Islet of Langerhans (tissue), 1 donor: Measurements from ENCODE around the gene TRAPPC6A.

Experiments used
- FAIRE-seq: peaks from one replicate; lab custom pipeline; 2011; peaks lifted over from hg19 to GRCh38; lab: Jason Lieb, UNC

The TRAPPC6A gene, protein sequence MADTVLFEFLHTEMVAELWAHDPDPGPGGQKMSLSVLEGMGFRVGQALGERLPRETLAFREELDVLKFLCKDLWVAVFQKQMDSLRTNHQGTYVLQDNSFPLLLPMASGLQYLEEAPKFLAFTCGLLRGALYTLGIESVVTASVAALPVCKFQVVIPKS

GRCh38 chr19:45177817-45178261 lies at the start of gene TRAPPC6A:
Gene TRAPPC6A, minus strand, starts transcription at chr19:45178237. Its CDS starts 19 bp downstream, at chr19:45178218.
- no peak for FAIRE-seq

DNA sequence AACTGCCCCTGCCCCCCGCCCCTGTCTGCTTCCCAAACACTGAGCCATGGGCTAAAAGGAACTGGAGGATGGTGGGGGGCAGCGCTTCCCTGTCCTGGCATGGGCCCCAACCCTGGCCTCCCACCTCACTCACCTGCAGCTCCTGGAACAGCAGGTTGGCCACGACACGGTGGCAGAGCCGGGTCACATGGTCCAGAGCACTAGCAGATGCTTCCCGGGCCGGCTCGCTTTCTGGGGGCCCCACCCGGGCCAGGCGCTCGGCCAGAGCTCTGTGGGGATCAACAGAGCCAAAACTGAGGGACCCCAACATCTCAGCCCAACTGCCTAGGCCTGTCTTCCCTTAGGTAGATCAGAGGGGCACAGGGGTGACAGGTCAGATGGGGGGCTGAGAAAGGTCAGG lies 46.6 kb upstream of the TRAPPC6A start:
- no peak for FAIRE-seq

DNA sequence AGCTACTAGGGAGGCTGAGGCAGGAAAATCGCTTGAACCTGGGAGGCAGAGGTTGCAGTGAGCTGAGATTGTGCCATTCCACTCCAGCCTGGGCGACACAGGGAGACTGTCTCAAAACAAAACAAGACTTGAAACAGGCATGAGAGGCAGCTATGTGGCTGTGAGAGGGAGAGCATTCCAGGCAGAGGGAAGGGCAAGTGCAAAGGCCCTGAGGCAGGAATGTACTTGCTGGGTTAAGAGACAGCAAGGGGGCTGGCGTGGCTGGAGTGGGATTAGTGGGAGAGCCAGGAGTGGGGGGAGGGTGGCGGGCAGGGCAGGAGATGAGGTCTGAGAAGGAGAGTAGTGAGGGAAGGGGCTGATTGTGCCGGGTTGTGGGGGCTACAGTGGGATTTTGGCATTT lies 45.8 kb upstream of the TRAPPC6A start:
- no peak for FAIRE-seq

GRCh38 chr19:45222724-45223123 lies 44.7 kb upstream of the TRAPPC6A start:
- no peak for FAIRE-seq

- FAIRE-seq, result no peak
Measured at GRCh38 chr19:45218911-45219743, 41.1 kb upstream of the TRAPPC6A start.

DNA sequence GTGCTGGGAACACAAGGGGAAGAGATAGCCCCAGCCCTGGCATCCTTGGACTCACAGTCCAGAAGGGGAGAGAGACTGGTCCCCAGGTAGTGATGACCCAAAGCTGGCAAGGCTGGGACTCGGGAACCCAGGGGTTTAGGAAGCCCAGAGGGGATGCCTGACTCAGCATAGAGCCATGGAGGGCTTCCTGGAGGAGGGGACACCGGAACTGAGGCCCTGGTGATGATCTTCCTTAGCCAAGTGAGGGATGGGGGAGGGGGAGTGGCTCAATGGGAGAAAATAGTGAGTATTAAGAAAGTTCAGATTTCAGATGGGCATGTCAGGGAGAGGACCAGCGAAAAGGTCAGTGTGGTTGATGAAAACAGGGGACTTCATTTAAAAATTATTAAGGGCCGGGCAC lies 40.4 kb upstream of the TRAPPC6A start:
- FAIRE-seq, result no peak

DNA sequence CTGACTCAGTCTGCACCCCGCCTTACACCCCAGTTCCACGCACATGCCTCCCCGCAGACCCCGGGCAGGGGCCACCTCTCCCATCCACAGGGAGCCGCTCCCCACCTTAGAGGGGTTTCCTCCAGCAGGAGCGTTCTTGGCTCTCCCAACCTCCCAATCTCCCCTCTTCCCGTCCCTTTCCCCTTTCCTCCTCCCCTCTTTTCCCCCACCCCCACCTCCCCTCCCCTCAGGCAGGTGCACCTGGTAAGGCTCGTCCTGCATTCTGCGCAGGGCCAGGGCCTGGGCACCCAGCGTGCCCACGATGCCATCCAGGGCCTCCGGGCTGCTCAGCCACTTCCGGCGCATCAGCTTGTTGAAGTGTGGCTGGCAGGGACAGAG lies 39.9 kb upstream of the TRAPPC6A start:
- FAIRE-seq, result no peak

DNA sequence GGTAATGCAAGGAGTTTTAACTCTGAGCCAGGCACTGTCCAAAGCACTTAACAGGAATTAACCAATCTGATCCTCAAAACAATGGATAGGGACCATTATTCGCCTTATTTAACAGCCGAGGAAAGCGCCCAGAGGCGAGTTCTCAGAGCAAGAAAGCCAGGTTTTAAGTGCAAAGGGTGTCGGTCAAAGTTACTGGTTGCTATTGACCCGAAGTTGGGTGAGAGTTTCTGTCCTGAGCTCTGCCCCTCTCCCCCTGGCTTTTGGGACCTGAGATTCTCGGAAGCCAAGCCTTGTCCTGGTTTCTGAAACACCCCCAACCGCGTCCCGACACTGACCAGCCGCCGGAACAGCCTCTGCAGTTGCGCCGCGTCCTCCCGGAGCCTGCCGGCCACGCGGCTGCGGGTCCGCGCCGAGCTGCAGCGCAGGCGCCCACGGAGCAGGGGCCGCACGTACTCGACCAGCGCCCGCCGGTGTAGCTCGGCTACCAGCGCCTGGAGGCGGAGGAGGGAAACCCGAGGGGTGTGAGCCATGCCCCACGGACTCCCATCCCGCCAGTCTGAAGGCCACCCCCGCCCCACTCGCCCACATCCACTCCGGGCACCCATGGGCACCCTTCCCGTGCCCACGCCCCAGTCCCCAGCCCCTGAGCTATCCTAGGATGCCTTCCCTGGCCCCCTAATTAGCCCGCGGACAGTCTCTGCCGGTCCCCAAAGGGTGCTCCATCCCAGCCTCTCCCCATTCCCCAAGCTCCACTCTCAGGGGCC lies 39.3 kb upstream of the TRAPPC6A start:
- FAIRE-seq, result no peak

DNA sequence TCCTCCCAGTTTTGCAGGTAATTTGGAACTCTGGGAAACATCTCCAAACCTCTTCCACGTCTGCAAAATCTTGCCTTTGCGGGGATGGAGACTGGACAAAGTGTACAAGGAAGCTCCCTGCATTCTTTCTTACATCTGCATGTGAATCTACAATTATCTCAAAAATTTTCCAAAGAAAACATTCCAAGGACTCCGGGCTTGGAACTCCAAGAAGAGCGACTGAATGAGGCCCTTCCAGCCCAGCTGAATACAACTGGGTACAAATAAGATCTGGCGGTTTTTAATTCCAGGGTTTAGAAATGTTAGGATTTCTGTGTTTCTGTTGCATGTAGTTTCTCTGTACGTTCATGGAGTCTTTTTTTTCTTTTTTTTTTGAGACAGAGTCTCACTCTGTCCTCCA lies 38.6 kb upstream of the TRAPPC6A start:
- FAIRE-seq, result no peak

- FAIRE-seq, result no peak
Measured at GRCh38 chr19:45215391-45216191, 37.6 kb upstream of the TRAPPC6A start.

DNA sequence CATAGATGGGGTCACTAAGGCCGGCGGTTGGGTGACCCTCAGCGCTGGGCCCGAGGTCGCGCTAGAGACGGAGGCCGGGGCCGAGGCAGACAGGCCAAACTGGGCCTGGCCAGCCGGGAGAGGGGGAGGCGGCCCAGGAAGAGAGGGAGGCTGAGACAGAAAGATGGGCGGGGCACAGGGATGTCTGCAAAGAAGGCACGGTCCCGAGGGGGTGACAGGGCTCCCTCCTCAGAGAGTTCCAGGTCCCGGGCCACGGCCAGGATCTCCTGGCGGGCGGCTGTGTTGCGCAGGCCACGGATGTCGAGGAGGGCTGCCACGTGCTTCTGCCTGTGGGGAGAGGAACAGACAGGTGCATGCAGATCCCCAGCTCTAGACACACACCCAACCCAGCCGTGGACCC lies 35.0 kb upstream of the TRAPPC6A start:
- no peak for FAIRE-seq

GRCh38 chr19:45211751-45212381 lies 33.8 kb upstream of the TRAPPC6A start:
- no peak for FAIRE-seq

- FAIRE-seq, result no peak
Measured at GRCh38 chr19:45206328-45206727, 28.3 kb upstream of the TRAPPC6A start.

DNA sequence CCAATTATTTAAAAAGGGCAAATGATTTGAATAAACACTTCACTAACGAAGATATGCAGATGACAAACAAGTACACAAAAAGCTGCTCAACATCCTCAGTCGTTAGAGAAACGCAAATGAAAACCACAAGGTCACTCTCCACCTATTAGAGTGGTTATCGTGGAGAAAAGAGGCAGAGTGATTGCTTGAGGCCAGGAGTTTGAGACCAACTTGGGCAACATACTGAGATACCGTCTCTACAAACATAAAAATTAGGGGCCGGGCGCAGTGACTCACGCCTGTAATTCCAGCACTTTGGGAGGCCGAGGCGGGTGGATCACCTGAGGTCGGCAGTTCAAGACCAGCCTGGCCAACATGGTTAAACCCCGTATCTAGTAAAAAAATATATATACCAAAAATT lies 27.8 kb upstream of the TRAPPC6A start:
- no peak for FAIRE-seq

DNA sequence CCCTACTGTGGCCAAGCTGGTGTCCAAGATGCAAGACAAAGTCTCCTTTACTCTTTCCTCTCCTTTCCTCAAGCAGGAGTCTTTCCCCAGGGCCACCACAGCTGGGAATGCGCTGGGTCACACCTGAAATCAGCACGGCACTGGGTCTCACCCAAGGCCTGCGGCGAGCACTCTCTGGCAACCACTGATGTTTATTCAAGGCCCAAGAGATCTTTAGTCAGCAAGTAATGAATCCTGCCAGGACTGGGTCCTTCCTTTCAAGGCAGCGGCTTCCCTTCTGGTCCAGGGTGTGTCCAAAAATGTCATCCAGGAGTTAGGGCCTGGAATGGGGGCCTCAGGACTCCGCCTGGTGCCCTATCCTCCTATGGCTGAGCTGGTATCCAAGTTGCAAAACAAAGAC lies 24.6 kb upstream of the TRAPPC6A start:
- no peak for FAIRE-seq

- no peak for FAIRE-seq
Measured at GRCh38 chr19:45200568-45200967, 22.5 kb upstream of the TRAPPC6A start.

- no peak for FAIRE-seq
Measured at GRCh38 chr19:45195764-45196163, 17.7 kb upstream of the TRAPPC6A start.

DNA sequence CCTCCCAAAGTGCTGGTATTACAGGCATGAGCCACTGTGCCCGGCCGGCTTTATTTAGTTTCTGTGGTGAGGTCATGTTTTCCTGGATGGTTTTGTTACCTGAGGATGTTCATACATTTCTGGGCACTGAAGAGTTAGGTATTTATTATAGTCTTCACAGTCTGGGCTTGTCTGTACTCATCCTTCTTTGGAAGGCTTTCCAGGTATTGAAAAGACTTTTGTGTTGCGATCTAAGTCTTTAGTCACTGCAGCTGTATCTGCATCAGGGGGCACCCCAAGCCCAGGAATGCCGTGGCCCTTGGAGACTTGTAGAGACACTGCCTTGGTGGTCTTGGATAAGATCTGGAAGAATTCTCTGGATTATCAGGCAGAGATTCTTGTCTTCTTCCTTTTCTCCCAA lies 13.3 kb upstream of the TRAPPC6A start:
- FAIRE-seq, result no peak

- FAIRE-seq, result no peak
Measured at GRCh38 chr19:45189971-45190370, 11.9 kb upstream of the TRAPPC6A start.

- no peak for FAIRE-seq
Measured at GRCh38 chr19:45187421-45188100, 9.5 kb upstream of the TRAPPC6A start.
